NCI-H2081 (cell line): ENCODE measurements around the gene GNL3.

Experiments used
- DNase-seq, 2 experiments: peaks; one replicate each; lab custom pipeline; 2025; lab: John Stamatoyannopoulos, UW

The GNL3 gene

GRCh38 chr3:52688266-52688665 is 2.4 kb downstream of the GNL3 start:
- DNase-seq = no peak

GRCh38 chr3:52689151-52689550 is 3.3 kb downstream of the GNL3 start:
- no peak for DNase-seq

- no peak for DNase-seq
Measured at GRCh38 chr3:52690560-52690959, 4.7 kb downstream of the GNL3 start.

- no peak for DNase-seq
Measured at GRCh38 chr3:52693071-52693470, 7.2 kb downstream of the GNL3 start.

GRCh38 chr3:52694528-52695189 is 8.8 kb downstream of the GNL3 start:
- DNase-seq = no peak

- DNase-seq = no peak
Measured at GRCh38 chr3:52695798-52696671, 10.2 kb downstream of the GNL3 start.

GRCh38 chr3:52696830-52697631 is 11.2 kb downstream of the GNL3 start:
- no peak for DNase-seq

- no peak for DNase-seq
Measured at GRCh38 chr3:52697632-52697965, 11.8 kb downstream of the GNL3 start.

GRCh38 chr3:52703341-52703740 is 17.5 kb downstream of the GNL3 start:
- no peak for DNase-seq

GRCh38 chr3:52704611-52705437 is 19.0 kb downstream of the GNL3 start:
- DNase-seq = peak in 1 of 2 experiments; percentile 27

GRCh38 chr3:52705438-52705687 is 19.5 kb downstream of the GNL3 start:
- no peak for DNase-seq

GRCh38 chr3:52705688-52706686 is 20.2 kb downstream of the GNL3 start, which contains the start of the genes GLT8D1 and SPCS1:
Gene GLT8D1, minus strand, starts transcription at chr3:52705791. Its CDS starts 5,331 bp downstream, at chr3:52700460.
Gene SPCS1, plus strand, starts transcription at chr3:52706106. Its CDS starts 141 bp downstream, at chr3:52706247.
- DNase-seq = peak; percentile 52 to 81

GRCh38 chr3:52707585-52707984 is 21.8 kb downstream of the GNL3 start:
- DNase-seq = no peak

- DNase-seq = no peak
Measured at GRCh38 chr3:52710512-52710911, 24.7 kb downstream of the GNL3 start.

GRCh38 chr3:52712291-52713212 is 26.7 kb downstream of the GNL3 start:
- DNase-seq = no peak

- no peak for DNase-seq
Measured at GRCh38 chr3:52714335-52715302, 28.8 kb downstream of the GNL3 start.

- no peak for DNase-seq
Measured at GRCh38 chr3:52715714-52716305, 30.0 kb downstream of the GNL3 start.

- DNase-seq = no peak
Measured at GRCh38 chr3:52719618-52720017, 33.8 kb downstream of the GNL3 start.
